GM23248 (cell line): ENCODE results near the gene VANGL2. TPM values are rescaled to one million over a fixed set of nuclear protein-coding genes. Genes with fewer than 3 reads are reported as not detected.

Source experiments
- DNase-seq: peaks from one replicate; pipeline ENCODE4 v3.0.0-alpha.2; 2015
- H2AFZ ChIP-seq: fragments of 200-600 bp; sonication (generic); 2 replicates; pipeline ENCODE4 v1.6.1; 2016; ENCODE audit warnings: antibody characterized with exemption
- H3F3A ChIP-seq: fragments of 200-600 bp; sonication (generic); 2 replicates; pipeline ENCODE4 v1.6.1; 2016; ENCODE audit warnings: mild to moderate bottlenecking, antibody characterized with exemption, mixed run types; ENCODE audit not compliant: insufficient read depth
- H3K27ac ChIP-seq: fragments of 200-600 bp; sonication (generic); 2 replicates; pipeline ENCODE4 v1.5.1; 2016; ENCODE audit warnings: mild to moderate bottlenecking
- H3K27me3 ChIP-seq: fragments of 200-600 bp; sonication (generic); replicated peaks from 2 replicates; pipeline ENCODE4 v1.6.1; 2016; ENCODE audit warnings: mild to moderate bottlenecking; ENCODE audit not compliant: insufficient read depth
- H3K36me3 ChIP-seq: fragments of 200-600 bp; sonication (generic); 2 replicates; pipeline ENCODE4 v1.6.1; 2016; ENCODE audit warnings: low read depth, mild to moderate bottlenecking
- H3K4me1 ChIP-seq: fragments of 200-600 bp; sonication (generic); 2 replicates; pipeline ENCODE4 v1.6.1; 2016; ENCODE audit warnings: mild to moderate bottlenecking; ENCODE audit not compliant: insufficient read depth
- H3K4me2 ChIP-seq: fragments of 200-600 bp; sonication (generic); one replicate; pipeline ENCODE4 v1.6.1; 2016; ENCODE audit warnings: mild to moderate bottlenecking; ENCODE audit not compliant: unreplicated experiment
- H3K4me3 ChIP-seq: fragments of 200-600 bp; sonication (generic); 2 replicates; pipeline ENCODE4 v1.5.1; 2016; ENCODE audit warnings: mild to moderate bottlenecking
- H3K79me2 ChIP-seq: fragments of 200-600 bp; sonication (generic); 2 replicates; pipeline ENCODE4 v1.6.1; 2016; ENCODE audit warnings: mild to moderate bottlenecking; ENCODE audit not compliant: insufficient read depth
- H3K9ac ChIP-seq: fragments of 200-600 bp; sonication (generic); 2 replicates; pipeline ENCODE4 v1.6.1; 2016; ENCODE audit warnings: mild to moderate bottlenecking
- H3K9me2 ChIP-seq: fragments of 200-600 bp; sonication (generic); 2 replicates; pipeline ENCODE4 v1.6.1; 2016; ENCODE audit warnings: mixed run types, mild to moderate bottlenecking, moderate library complexity; ENCODE audit not compliant: insufficient read depth
- H3K9me3 ChIP-seq: fragments of 200-600 bp; sonication (generic); one replicate; pipeline ENCODE4 v1.6.1; 2017; ENCODE audit warnings: low read depth
- H4K20me1 ChIP-seq: fragments of 200-600 bp; sonication (generic); 2 replicates; pipeline ENCODE4 v1.6.0; 2016; ENCODE audit not compliant: insufficient read depth
- EZH2 ChIP-seq: fragments of 200-600 bp; sonication (generic); IDR thresholded peaks from 2 replicates; pipeline ENCODE4 v1.6.1; 2018; ENCODE audit warnings: antibody characterized with exemption, mild to moderate bottlenecking; ENCODE audit not compliant: insufficient read depth, poor library complexity, severe bottlenecking
- EZH2phosphoT487 ChIP-seq: fragments of 200-600 bp; sonication (generic); IDR thresholded peaks from 2 replicates; pipeline ENCODE4 v1.6.1; 2018; ENCODE audit warnings: antibody characterized with exemption, moderate library complexity, mild to moderate bottlenecking, low read depth; ENCODE audit not compliant: insufficient read depth
- WGBS, 2 experiments: methylation state at CpG; one replicate each; pipeline ENCODE4 v1.1.6; 2015 to 2017; ENCODE audit warnings: low lambda C conversion rate in 2 of 2, low coverage in 1 of 2; ENCODE audit errors: missing lambda C conversion rate in 2 of 2; 5-methylcytosine and 5-hydroxymethylcytosine counted together
- in situ Hi-C: fragments of 300-500 bp; cut with MboI; formaldehyde crosslinking; loops from 2 replicates; pipeline ENCODE4 v1.15.0; 2020
- polyA plus RNA-seq: library from polyadenylated mRNA; unstranded; fragments of >200 nt; fragmentation: Nextera tagmentation; extraction: Ambion mirVana; gene quantifications from 2 replicates; pipeline ENCODE4 v1.2.1, GENCODE V29; 2016
- total RNA-seq: library from RNA; depleted of rRNA; stranded (reverse); fragments of >200 nt; shearing (Covaris generic); gene quantifications from 2 replicates; pipeline ENCODE4 v1.2.3, GENCODE V29; 2014

The VANGL2 gene
- total and polyA plus RNA-seq, 2 experiments from 2014 or later: not detected

DNA sequence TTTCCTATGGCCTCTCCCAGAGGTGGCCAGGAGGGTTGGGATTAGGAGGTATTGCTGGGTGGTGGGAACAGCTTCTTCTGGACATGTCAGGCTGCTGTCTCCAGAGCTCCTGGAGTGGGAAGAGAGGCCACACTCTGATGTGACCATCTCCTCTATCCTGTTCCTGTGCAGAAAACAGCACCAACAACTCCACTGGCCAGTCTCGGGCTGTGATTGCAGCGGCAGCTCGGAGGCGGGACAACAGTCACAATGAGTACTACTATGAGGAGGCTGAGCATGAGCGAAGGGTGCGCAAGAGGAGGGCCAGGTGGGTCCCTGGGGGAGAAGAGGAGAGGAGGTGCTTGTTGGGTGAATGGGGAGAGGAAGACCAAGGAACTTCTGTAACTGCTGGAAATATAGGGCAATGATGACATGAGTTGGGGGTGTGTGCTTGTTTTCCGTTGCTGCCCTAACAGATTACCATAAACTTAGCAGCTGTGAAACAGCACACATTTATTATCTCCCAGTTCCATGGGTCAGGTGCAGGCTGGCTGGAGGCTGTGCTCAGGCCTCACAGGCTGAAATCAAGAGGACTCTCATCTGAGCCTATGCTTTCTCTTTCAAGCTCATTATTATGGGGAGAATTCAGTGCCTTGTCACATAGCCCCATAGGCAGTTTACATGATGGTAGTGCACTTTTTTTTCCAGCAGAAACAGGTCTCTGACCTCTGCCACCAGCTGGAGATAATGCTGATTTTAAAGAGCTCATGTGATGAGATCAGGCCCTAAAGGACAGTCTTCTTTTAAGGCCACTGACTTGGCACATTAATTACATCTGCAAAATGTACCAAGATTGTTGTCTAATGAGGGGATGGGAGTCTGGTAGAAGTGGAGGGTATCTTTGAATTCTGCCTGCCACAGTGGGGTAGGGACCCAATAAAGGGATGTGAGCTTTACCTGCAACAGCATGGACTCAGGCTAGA lies 20.8 kb downstream of the VANGL2 start:
- Histone ChIP-seq H3K4me1 (no peaks in the 10 kb centered on the region), H3K27me3 (peaks cover 14% of the 10 kb centered on the region), H3K9me3 (no peaks in the 10 kb centered on the region), H2AFZ (no peak overlapping the region), H4K20me1 (no peaks in the 10 kb centered on the region), H3K9me2 (no peaks in the 10 kb centered on the region), H3K4me3 (no peak overlapping the region), H3F3A (no peaks in the 10 kb centered on the region), H3K27ac (no peak overlapping the region), H3K79me2 (no peaks in the 10 kb centered on the region), H3K9ac (no peak overlapping the region), H3K36me3 (no peaks in the 10 kb centered on the region), H3K4me2 (no peak overlapping the region)
- in situ Hi-C loops: no loop called here
- TF ChIP-seq EZH2 (no peak), EZH2phosphoT487 (no peak)
- no peak for DNase-seq
- WGBS, 2 experiments: 84 to 86% methylated on average over 7 of the region's 7 CpGs

DNA sequence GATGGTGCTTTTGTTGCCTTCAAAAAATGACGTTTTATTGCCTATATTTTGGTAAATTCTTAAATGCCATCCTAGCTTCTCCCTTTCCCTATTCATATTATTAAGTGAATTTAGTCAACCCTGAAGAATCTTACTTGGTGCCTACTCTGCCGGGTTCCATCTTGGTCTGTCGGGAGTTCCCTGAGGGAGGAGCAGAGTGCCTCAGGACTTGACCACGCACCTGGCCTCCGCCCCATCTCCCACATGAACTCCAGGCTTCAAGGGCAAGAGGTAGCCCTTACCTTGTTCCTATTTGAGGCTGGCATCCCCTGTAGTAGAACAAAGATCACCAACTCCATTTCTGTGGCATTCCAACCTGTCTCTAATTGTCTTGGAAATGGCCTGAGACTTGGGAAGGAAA lies 21.5 kb downstream of the VANGL2 start:
- no peak for DNase-seq
- Histone ChIP-seq H3K9me3 (no peaks in the 10 kb centered on the region), H3K4me2 (no peak overlapping the region), H3F3A (no peaks in the 10 kb centered on the region), H3K9ac (no peak overlapping the region), H2AFZ (no peak overlapping the region), H3K4me3 (no peak overlapping the region), H3K36me3 (no peaks in the 10 kb centered on the region), H3K27me3 (peaks cover 9% of the 10 kb centered on the region), H3K79me2 (no peaks in the 10 kb centered on the region), H3K27ac (no peak overlapping the region), H4K20me1 (no peaks in the 10 kb centered on the region), H3K9me2 (no peaks in the 10 kb centered on the region), H3K4me1 (no peaks in the 10 kb centered on the region)
- 57 to 58% methylated on average over 5 of the region's 5 CpGs for WGBS, 2 experiments
- TF ChIP-seq EZH2 (no peak), EZH2phosphoT487 (no peak)
- in situ Hi-C loops: no loop called here

DNA sequence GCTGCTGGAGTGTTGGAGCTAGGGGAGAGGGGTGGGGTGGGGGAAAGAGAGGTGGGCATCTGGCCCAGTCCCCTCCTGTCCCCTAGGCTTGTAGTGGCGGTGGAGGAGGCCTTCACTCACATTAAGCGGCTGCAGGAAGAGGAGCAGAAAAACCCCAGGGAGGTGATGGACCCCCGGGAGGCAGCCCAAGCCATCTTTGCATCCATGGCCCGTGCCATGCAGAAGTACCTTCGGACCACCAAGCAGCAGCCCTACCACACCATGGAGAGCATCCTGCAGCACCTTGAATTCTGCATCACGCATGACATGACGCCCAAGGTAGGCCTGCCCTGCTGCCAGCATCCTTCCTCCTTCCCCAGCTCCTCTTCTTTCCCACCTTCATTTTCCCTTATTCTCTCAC lies 23.6 kb downstream of the VANGL2 start:
- Histone ChIP-seq H3K4me3 (no peak overlapping the region), H3K4me2 (no peak overlapping the region), H3K79me2 (no peaks in the 10 kb centered on the region), H3K36me3 (no peaks in the 10 kb centered on the region), H2AFZ (no peak overlapping the region), H3K9me2 (no peaks in the 10 kb centered on the region), H3K9ac (no peak overlapping the region), H3K4me1 (no peaks in the 10 kb centered on the region), H4K20me1 (no peaks in the 10 kb centered on the region), H3F3A (no peaks in the 10 kb centered on the region), H3K27me3 (peaks cover 8% of the 10 kb centered on the region), H3K9me3 (no peaks in the 10 kb centered on the region), H3K27ac (no peak overlapping the region)
- DNase-seq: no peak
- in situ Hi-C loops: no loop called here
- no peak for TF ChIP-seq EZH2phosphoT487
- TF ChIP-seq EZH2: no peak
- 62 to 73% methylated on average over 5 to 7 of the region's 7 CpGs for WGBS, 2 experiments

DNA sequence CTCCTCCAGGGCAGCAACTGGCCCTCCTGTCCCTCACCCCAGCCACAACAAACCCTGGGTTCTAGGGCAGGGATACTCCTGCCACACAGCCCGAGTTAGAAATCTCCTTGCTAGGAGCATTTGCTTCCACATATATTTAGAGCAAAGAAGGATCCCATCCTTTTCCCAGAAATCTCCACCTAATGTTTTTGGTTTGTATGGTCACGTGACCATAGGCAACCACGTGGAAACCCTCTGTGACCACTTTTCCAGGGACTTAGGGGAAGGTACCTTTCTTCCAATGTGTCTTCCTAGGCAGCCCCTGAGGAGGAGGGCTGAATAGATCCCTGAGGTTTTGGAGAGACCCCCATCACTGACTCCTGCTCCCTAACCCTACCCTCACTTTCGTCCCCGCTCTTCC lies 25.5 kb downstream of the VANGL2 start:
- Histone ChIP-seq H3K4me3 (no peak overlapping the region), H4K20me1 (no peaks in the 10 kb centered on the region), H2AFZ (no peak overlapping the region), H3K36me3 (no peaks in the 10 kb centered on the region), H3K79me2 (no peaks in the 10 kb centered on the region), H3F3A (no peaks in the 10 kb centered on the region), H3K9ac (no peak overlapping the region), H3K9me2 (no peaks in the 10 kb centered on the region), H3K9me3 (no peaks in the 10 kb centered on the region), H3K27ac (no peak overlapping the region), H3K4me2 (no peak overlapping the region), H3K27me3 (peaks cover 8% of the 10 kb centered on the region), H3K4me1 (no peaks in the 10 kb centered on the region)
- no peak for TF ChIP-seq EZH2
- WGBS, 2 experiments: 47 to 51% methylated on average over 5 of the region's 5 CpGs
- in situ Hi-C loops: no loop called here
- DNase-seq: no peak
